PC-3 (cell line): Measurements from ENCODE around the gene VWA2. TPM values are rescaled to one million over a fixed set of nuclear protein-coding genes. Genes with fewer than 3 reads are reported as not detected.
A peak's percentile ranks its signal among the peaks of the same experiment; 100 is the strongest.

Source experiments
- ATAC-seq: fragments of 200-7000 bp; cut with Tn5 transposase; 2 replicates; pipeline ENCODE4 v1.9.1; 2020; ENCODE audit warnings: mild to moderate bottlenecking, moderate library complexity
- BruUV-seq: library from RNA; stranded (reverse); fragments of 400-500 nt; replicated peaks from 2 replicates; lab custom pipeline; 2021; lab: Mats Ljungman, UMichigan
- CTCF ChIA-PET: fragments of 300-600 bp; sonication (Branson Sonifier 250); formaldehyde crosslinking; loops from one replicate; lab custom pipeline; 2022; ENCODE audit warnings: antibody characterized with exemption; lab: Charles Lee
- POLR2A ChIA-PET: fragments of 300-600 bp; sonication (Branson Sonifier 250); formaldehyde crosslinking; loops from one replicate; lab custom pipeline; 2022; ENCODE audit warnings: antibody characterized with exemption; ENCODE audit not compliant: unreplicated experiment; lab: Charles Lee
- DNase-seq: peaks from one replicate; pipeline ENCODE4 v3.0.0-alpha.2; 2015
- H2AFZ ChIP-seq: fragments of 300-600 bp; sonication (generic); 2 replicates; pipeline ENCODE4 v1.6.0; 2016; ENCODE audit warnings: antibody characterized with exemption, low read length
- H3F3A ChIP-seq: fragments of 300-600 bp; sonication (generic); one replicate; pipeline ENCODE4 v1.6.0; 2017; ENCODE audit warnings: antibody characterized with exemption, low read length, control low read depth, mild to moderate bottlenecking; ENCODE audit not compliant: unreplicated experiment
- H3K27ac ChIP-seq: fragments of 300-600 bp; sonication (generic); 2 replicates; pipeline ENCODE4 v1.5.1; 2016; ENCODE audit warnings: mild to moderate bottlenecking, low read length
- H3K27me3 ChIP-seq: fragments of 300-600 bp; sonication (generic); 2 replicates; pipeline ENCODE4 v1.6.1; 2016; ENCODE audit warnings: low read length, mixed read lengths
- H3K36me3 ChIP-seq: fragments of 300-600 bp; sonication (generic); 2 replicates; pipeline ENCODE4 v1.6.1; 2016; ENCODE audit warnings: low read depth, mixed run types, low read length, mixed read lengths
- H3K4me1 ChIP-seq: fragments of 300-600 bp; sonication (generic); 2 replicates; pipeline ENCODE4 v1.5.1; 2016; ENCODE audit warnings: low read length; ENCODE audit not compliant: insufficient read depth
- H3K4me2 ChIP-seq: fragments of 300-600 bp; sonication (generic); 2 replicates; pipeline ENCODE4 v1.6.0; 2016; ENCODE audit warnings: low read length
- H3K4me3 ChIP-seq: fragments of 300-600 bp; sonication (generic); 2 replicates; pipeline ENCODE4 v1.5.1; 2016; ENCODE audit warnings: mild to moderate bottlenecking, low read length, mixed read lengths
- H3K79me2 ChIP-seq: fragments of 300-600 bp; sonication (generic); 2 replicates; pipeline ENCODE4 v1.6.1; 2017; ENCODE audit warnings: low read length, mixed read lengths
- H3K9ac ChIP-seq: fragments of 300-600 bp; sonication (generic); 2 replicates; pipeline ENCODE4 v1.6.0; 2016; ENCODE audit warnings: mild to moderate bottlenecking, low read length
- H3K9me2 ChIP-seq: fragments of 300-600 bp; sonication (generic); replicated peaks from 2 replicates; pipeline ENCODE4 v1.6.1; 2016; ENCODE audit warnings: mixed run types, low read length, mixed read lengths
- H3K9me3 ChIP-seq: fragments of 300-600 bp; sonication (generic); 2 replicates; pipeline ENCODE4 v1.6.1; 2016; ENCODE audit warnings: low read length, mixed read lengths
- H4K20me1 ChIP-seq: fragments of 300-600 bp; sonication (generic); 2 replicates; pipeline ENCODE4 v1.6.1; 2016; ENCODE audit warnings: low read length, mixed read lengths
- EZH2 ChIP-seq: fragments of 300-600 bp; sonication (generic); IDR thresholded peaks from one replicate; pipeline ENCODE4 v1.6.1; 2017; ENCODE audit warnings: antibody characterized with exemption, mild to moderate bottlenecking, low read length; ENCODE audit not compliant: unreplicated experiment
- EZH2phosphoT487 ChIP-seq: fragments of 300-600 bp; sonication (generic); IDR thresholded peaks from 2 replicates; pipeline ENCODE4 v1.6.1; 2018; ENCODE audit warnings: mild to moderate bottlenecking, antibody characterized with exemption, low read length, borderline replicate concordance
- intact Hi-C: fragments of 100-400 bp; cut with micrococcal nuclease; formaldehyde crosslinking; loops from 2 replicates; pipeline ENCODE4 v1.9.0; 2023
- total RNA-seq: library from RNA; depleted of rRNA; stranded (reverse); fragments of >200 nt; gene quantifications from 2 replicates; pipeline ENCODE4 v1.2.3, GENCODE V29; 2014
- TF ChIP-seq, protein P1 (sequence below): fragments of 300-600 bp; sonication (generic); conservative IDR thresholded peaks from 2 replicates; pipeline ENCODE4 v1.5.1; 2017; ENCODE audit warnings: antibody characterized with exemption, low read depth, mild to moderate bottlenecking, low read length

Gene VWA2
- total RNA-seq, 1 experiment from 2014 or later, result not detected

DNA sequence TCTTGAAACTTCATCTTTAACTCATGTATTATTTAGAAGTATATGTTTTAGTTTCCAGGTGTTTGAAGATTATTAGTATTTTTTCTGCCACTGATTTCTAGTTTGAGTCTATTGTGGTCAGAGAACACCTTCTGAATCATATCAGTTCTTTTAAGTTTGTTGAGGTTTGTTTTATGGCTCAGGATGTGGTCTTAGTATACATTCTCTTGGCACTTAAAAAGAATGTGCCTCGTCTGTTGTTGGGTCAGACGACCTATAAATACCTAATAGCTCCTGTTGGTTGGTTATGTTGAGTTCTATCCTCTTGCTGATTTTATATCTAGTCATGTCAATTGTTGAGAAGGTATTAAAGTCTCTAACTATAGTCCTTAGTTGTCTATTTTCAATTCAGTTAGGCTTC lies 44.0 kb upstream of the VWA2 start:
- H3K27ac ChIP-seq, result no peak overlapping the region
- peaks cover 31% of the 10 kb centered on the region for H3K27me3 ChIP-seq
- H4K20me1 ChIP-seq, result no peaks in the 10 kb centered on the region
- no peaks in the 10 kb centered on the region for H3K9me3 ChIP-seq
- DNase-seq (peak; percentile 58), ATAC-seq (peak; percentile 58)
- BruUV-seq, result no TSS peak
- H3K36me3 ChIP-seq, result no peaks in the 10 kb centered on the region
- no peaks in the 10 kb centered on the region for H3K79me2 ChIP-seq
- CTCF ChIA-PET, result no interaction called here
- H3K4me3 ChIP-seq, result no peak overlapping the region
- H2AFZ ChIP-seq, result no peak overlapping the region
- TF ChIP-seq EZH2phosphoT487, result no peak
- TF ChIP-seq, protein P1, sequence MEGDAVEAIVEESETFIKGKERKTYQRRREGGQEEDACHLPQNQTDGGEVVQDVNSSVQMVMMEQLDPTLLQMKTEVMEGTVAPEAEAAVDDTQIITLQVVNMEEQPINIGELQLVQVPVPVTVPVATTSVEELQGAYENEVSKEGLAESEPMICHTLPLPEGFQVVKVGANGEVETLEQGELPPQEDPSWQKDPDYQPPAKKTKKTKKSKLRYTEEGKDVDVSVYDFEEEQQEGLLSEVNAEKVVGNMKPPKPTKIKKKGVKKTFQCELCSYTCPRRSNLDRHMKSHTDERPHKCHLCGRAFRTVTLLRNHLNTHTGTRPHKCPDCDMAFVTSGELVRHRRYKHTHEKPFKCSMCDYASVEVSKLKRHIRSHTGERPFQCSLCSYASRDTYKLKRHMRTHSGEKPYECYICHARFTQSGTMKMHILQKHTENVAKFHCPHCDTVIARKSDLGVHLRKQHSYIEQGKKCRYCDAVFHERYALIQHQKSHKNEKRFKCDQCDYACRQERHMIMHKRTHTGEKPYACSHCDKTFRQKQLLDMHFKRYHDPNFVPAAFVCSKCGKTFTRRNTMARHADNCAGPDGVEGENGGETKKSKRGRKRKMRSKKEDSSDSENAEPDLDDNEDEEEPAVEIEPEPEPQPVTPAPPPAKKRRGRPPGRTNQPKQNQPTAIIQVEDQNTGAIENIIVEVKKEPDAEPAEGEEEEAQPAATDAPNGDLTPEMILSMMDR, result no peak
- no peak for TF ChIP-seq EZH2
- H3F3A ChIP-seq, result no peaks in the 10 kb centered on the region
- intact Hi-C loops, result no loop called here
- H3K9me2 ChIP-seq, result no peaks in the 10 kb centered on the region
- no peak overlapping the region for H3K9ac ChIP-seq
- POLR2A ChIA-PET, result no interaction called here
- H3K4me1 ChIP-seq, result peaks cover 3% of the 10 kb centered on the region; the same call in 1 of the 2 replicates
- no peak overlapping the region for H3K4me2 ChIP-seq

DNA sequence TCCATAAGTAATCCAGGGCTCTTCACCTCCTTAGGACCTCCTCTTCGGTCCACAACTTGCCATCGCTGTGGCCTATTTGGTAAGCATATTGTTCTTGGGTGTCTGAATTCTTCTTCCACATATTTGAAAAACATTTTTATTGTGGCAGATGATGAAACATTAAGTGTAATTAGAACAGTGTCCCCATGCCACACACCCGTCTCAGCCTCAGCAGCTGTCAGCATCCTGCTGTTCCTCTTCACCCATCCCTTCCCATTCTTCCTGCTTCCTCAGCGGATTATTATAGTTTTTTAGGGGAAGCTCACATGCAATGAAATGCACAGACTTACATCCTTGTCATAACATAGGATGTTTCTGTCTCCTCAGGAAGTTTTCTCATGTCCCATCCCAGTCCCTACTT lies 39.8 kb upstream of the VWA2 start:
- Histone ChIP-seq H3K4me1 (peaks cover 3% of the 10 kb centered on the region; the same call in 1 of the 2 replicates), H3K4me2 (no peak overlapping the region), H3K36me3 (no peaks in the 10 kb centered on the region), H3K4me3 (no peak overlapping the region), H3K9ac (no peak overlapping the region), H4K20me1 (no peaks in the 10 kb centered on the region), H3K79me2 (no peaks in the 10 kb centered on the region), H3K27me3 (peaks cover 45% of the 10 kb centered on the region), H3K9me2 (no peaks in the 10 kb centered on the region), H3F3A (no peaks in the 10 kb centered on the region), H3K27ac (no peak overlapping the region), H3K9me3 (no peaks in the 10 kb centered on the region), H2AFZ (no peak overlapping the region)
- ATAC-seq, result no peak
- intact Hi-C loops, result no loop called here
- ChIA-PET CTCF (no interaction called here), POLR2A (no interaction called here)
- TF ChIP-seq EZH2 (no peak), EZH2phosphoT487 (no peak)
- TF ChIP-seq, protein P1, result no peak
- DNase-seq, result no peak
- no TSS peak for BruUV-seq

DNA sequence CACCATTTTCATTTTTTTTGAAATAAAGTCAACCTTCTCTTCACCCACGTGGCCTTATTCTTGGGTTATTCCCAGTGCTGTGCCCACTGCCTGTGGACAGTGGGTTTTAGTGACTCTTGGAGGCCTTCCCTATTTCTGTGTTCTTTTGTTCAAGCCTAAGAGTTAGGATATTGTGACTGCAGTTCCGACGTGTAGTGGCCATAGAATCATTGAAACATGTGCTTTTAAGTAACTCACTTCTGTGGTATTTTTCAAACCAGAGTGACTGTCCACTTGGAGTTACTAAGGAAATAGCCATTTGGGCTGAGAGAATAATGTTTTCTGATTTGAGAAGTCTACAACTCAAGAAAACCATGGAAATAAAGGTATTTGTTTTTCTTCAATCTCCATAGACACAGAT lies 36.2 kb upstream of the VWA2 start:
- Histone ChIP-seq H3K4me2 (no peak overlapping the region), H3K27ac (no peak overlapping the region), H3K9me3 (no peaks in the 10 kb centered on the region), H3K9me2 (no peaks in the 10 kb centered on the region), H3F3A (no peaks in the 10 kb centered on the region), H3K4me1 (no peaks in the 10 kb centered on the region), H3K4me3 (no peak overlapping the region), H3K27me3 (peaks cover 60% of the 10 kb centered on the region), H3K79me2 (no peaks in the 10 kb centered on the region), H4K20me1 (no peaks in the 10 kb centered on the region), H2AFZ (no peak overlapping the region), H3K9ac (no peak overlapping the region), H3K36me3 (no peaks in the 10 kb centered on the region)
- ATAC-seq, result no peak
- ChIA-PET POLR2A (no interaction called here), CTCF (no interaction called here)
- DNase-seq, result no peak
- TF ChIP-seq EZH2phosphoT487 (no peak), EZH2 (no peak)
- TF ChIP-seq, protein P1, result no peak
- no TSS peak for BruUV-seq
- intact Hi-C loops, result no loop called here
